Measurements from ENCODE around the gene F2. TPM values are rescaled to one million over a fixed set of nuclear protein-coding genes. Genes with fewer than 3 reads are reported as not detected.
A peak's percentile ranks its signal among the peaks of the same experiment; 100 is the strongest.

Gene F2
- total RNA-seq, 1 donor from 2014 or later: 0.29 TPM

DNA sequence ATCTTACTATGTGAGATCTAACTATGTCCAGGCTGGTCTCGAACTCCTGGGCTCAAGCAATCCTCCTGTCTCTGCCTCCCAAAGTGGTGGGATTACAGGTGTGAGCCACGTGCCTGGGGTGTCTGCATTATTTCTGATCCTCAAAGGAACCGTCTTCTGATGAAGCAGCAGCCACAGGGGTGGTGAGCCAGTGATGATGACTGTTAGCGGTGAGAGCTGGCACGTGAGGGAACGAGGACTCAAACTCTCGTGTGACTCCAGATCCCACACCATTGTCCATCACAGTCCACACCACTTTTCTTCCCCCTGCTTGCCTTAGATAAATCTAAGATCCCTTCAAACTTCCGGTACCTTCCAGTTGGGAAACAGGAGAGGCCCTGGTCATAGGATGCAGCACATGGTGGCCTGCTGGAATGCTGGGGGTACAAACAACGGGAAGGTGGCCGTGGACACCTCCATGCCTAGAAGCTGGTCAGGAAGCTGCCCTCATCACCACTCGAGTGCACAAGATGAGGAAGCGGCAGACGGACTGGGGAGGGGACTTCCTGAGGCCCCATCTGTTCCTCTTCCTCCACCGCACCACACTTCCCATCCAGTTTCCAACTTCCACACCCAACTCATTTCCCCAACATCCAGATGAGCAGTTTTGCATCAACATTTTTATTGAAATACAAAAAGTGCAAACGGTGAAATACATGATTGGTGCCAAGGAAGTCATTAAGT lies 42.4 kb upstream of the F2 start:
- DNase-seq: no peak
- peaks cover 25% of the 10 kb centered on the region for H3K4me1 Mint-ChIP-seq (ENCODE audit: low read depth, unreplicated experiment)
- TF ChIP-seq, protein P1, sequence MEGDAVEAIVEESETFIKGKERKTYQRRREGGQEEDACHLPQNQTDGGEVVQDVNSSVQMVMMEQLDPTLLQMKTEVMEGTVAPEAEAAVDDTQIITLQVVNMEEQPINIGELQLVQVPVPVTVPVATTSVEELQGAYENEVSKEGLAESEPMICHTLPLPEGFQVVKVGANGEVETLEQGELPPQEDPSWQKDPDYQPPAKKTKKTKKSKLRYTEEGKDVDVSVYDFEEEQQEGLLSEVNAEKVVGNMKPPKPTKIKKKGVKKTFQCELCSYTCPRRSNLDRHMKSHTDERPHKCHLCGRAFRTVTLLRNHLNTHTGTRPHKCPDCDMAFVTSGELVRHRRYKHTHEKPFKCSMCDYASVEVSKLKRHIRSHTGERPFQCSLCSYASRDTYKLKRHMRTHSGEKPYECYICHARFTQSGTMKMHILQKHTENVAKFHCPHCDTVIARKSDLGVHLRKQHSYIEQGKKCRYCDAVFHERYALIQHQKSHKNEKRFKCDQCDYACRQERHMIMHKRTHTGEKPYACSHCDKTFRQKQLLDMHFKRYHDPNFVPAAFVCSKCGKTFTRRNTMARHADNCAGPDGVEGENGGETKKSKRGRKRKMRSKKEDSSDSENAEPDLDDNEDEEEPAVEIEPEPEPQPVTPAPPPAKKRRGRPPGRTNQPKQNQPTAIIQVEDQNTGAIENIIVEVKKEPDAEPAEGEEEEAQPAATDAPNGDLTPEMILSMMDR (IDR thresholded peaks at IDR 0.05; ENCODE audit: partially characterized antibody, unreplicated experiment): no peak
- H3K27ac Mint-ChIP-seq (ENCODE audit: unreplicated experiment): peak overlapping the region; percentile 70
- H3K9me3 Mint-ChIP-seq (ENCODE audit: unreplicated experiment): peaks cover 21% of the 10 kb centered on the region
- H3K27me3 Mint-ChIP-seq (ENCODE audit: unreplicated experiment): peaks cover 8% of the 10 kb centered on the region
- peak overlapping the region; percentile 56 for H3K4me3 Mint-ChIP-seq (ENCODE audit: unreplicated experiment)
- peaks cover 12% of the 10 kb centered on the region for H3K36me3 Mint-ChIP-seq (ENCODE audit: unreplicated experiment)

DNA sequence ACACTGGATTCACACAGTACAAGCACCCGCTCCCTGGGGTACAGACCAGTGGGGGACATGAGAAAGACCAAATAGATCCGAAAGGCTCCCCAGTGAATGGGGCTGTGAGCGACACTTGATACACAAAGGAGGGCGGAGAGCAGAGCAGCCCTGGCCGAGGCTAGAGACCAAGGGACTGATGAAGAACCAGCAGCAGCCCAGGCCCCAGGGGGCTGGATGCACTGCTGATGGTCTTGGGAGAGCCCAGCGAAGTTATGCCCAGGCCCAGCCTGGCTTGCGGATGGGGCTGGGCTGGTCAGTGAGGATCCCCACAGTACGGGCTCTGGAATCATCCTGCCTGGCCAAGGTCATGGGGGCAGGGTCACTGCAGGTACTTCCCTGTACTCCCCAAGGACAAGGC lies 41.8 kb upstream of the F2 start:
- H3K4me1 Mint-ChIP-seq (ENCODE audit: low read depth, unreplicated experiment): peaks cover 21% of the 10 kb centered on the region
- TF ChIP-seq, protein P1 (IDR thresholded peaks at IDR 0.05; ENCODE audit: partially characterized antibody, unreplicated experiment): no peak
- H3K27me3 Mint-ChIP-seq (ENCODE audit: unreplicated experiment): peaks cover 8% of the 10 kb centered on the region
- H3K9me3 Mint-ChIP-seq (ENCODE audit: unreplicated experiment): peaks cover 17% of the 10 kb centered on the region
- H3K4me3 Mint-ChIP-seq (ENCODE audit: unreplicated experiment): peak overlapping the region; percentile 56
- H3K36me3 Mint-ChIP-seq (ENCODE audit: unreplicated experiment): peaks cover 7% of the 10 kb centered on the region
- peak overlapping the region; percentile 70 for H3K27ac Mint-ChIP-seq (ENCODE audit: unreplicated experiment)
- no peak for DNase-seq

DNA sequence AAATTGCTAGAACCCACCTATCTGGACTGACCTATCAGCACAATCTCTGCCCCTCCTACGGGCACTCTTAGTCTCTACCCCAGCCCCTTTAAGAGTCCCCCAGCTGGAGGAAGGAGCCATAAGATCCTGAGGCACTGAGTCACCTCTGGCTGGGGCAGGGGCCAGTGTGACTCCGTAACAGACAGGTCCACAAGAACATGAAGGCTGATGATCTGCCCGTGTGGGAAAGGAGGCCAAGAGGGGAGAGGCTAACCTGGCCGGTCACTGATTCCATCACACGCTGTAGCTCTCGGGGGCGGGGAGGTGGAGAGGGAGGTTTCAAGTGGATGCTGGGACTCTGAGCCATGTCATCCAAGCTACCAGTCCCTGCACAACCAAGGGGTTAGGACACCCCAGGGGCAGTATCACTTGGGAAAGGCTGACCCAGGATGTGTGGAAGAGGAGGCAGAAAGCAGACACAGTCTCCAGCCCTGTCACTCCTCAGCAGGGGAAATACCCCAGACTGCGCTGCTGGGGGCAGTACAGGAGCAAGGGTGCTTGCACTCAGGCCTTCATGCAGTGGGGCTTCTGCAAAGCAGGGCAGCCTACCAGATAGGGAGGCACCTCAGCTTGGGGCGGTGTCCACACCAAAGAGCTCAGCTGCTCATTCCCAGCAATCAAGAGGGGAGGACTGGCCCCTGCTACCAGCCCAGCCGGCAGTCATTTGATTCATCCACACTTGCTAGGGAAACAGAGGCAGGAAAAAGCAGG lies 40.8 kb upstream of the F2 start:
- Mint-ChIP-seq H3K36me3 (ENCODE audit: unreplicated experiment) (no peaks in the 10 kb centered on the region), H3K27ac (ENCODE audit: unreplicated experiment) (no peak overlapping the region), H3K4me3 (ENCODE audit: unreplicated experiment) (no peak overlapping the region), H3K9me3 (ENCODE audit: unreplicated experiment) (peaks cover 9% of the 10 kb centered on the region), H3K4me1 (ENCODE audit: low read depth, unreplicated experiment) (peaks cover 17% of the 10 kb centered on the region), H3K27me3 (ENCODE audit: unreplicated experiment) (peaks cover 2% of the 10 kb centered on the region)
- TF ChIP-seq, protein P1 (IDR thresholded peaks at IDR 0.05; ENCODE audit: partially characterized antibody, unreplicated experiment): no peak
- no peak for DNase-seq

DNA sequence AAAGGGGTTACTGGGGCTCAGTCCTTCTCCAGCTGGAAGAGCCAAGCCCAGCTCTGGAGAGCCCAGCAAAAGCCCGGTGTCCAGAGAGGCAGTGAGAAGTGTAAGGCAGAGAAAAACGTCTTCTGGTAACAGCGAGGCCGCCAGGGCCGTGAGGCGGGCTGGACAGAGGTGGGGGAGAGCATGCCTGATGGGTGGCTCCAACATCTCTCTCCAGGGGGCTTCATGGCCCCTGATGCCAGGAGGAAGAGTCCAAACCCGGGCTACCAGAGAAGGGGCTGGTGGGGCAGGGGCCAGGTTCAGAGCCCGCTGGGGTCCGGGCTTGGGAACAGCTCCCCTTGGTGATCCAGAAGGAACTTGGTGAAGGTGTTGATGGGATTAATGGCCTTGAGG lies 40.3 kb upstream of the F2 start:
- H3K36me3 Mint-ChIP-seq (ENCODE audit: unreplicated experiment): no peaks in the 10 kb centered on the region
- H3K4me1 Mint-ChIP-seq (ENCODE audit: low read depth, unreplicated experiment): peaks cover 17% of the 10 kb centered on the region
- peaks cover 2% of the 10 kb centered on the region for H3K27me3 Mint-ChIP-seq (ENCODE audit: unreplicated experiment)
- DNase-seq: no peak
- H3K9me3 Mint-ChIP-seq (ENCODE audit: unreplicated experiment): peaks cover 6% of the 10 kb centered on the region
- TF ChIP-seq, protein P1 (IDR thresholded peaks at IDR 0.05; ENCODE audit: partially characterized antibody, unreplicated experiment): no peak
- H3K4me3 Mint-ChIP-seq (ENCODE audit: unreplicated experiment): no peak overlapping the region
- H3K27ac Mint-ChIP-seq (ENCODE audit: unreplicated experiment): no peak overlapping the region
